BLaER1 treated with 17β-estradiol and CSF1 and Interleukin-3, amounts not matched to agents 10 nM and 100 nM (cell line): ENCODE results near the gene ZBTB40.

Experiments used
- H3K27ac ChIP-seq, 11 experiments: shearing (Covaris generic); formaldehyde crosslinking; 2 replicates each; pipeline ENCODE4 v1.8.1; 2022
- H3K27me3 ChIP-seq, 11 experiments: shearing (Covaris generic); formaldehyde crosslinking; 2 replicates each; pipeline ENCODE4 v1.8.1; 2022
- H3K36me3 ChIP-seq, 11 experiments: shearing (Covaris generic); formaldehyde crosslinking; 2 replicates each; pipeline ENCODE4 v1.8.1; 2022
- H3K4me1 ChIP-seq, 10 experiments: shearing (Covaris generic); formaldehyde crosslinking; 2 replicates each; pipeline ENCODE4 v1.8.1; 2022
- H3K4me2 ChIP-seq, 11 experiments: shearing (Covaris generic); formaldehyde crosslinking; 2 replicates each; pipeline ENCODE4 v1.8.1; 2022
- H3K4me3 ChIP-seq, 10 experiments: shearing (Covaris generic); formaldehyde crosslinking; 2 replicates each; pipeline ENCODE4 v1.8.1; 2022
- H3K9ac ChIP-seq, 11 experiments: shearing (Covaris generic); formaldehyde crosslinking; 2 replicates each; pipeline ENCODE4 v1.8.1; 2022
- H3K9me3 ChIP-seq, 11 experiments: shearing (Covaris generic); formaldehyde crosslinking; replicated peaks in 1 of 11; 2 replicates each; pipeline ENCODE4 v1.8.1; 2022
- H4K20me1 ChIP-seq, 11 experiments: shearing (Covaris generic); formaldehyde crosslinking; 2 replicates each; pipeline ENCODE4 v1.8.1; 2022
- Cebpa-rat ChIP-seq, 11 experiments: shearing (Covaris generic); IDR thresholded peaks; 2 replicates each; pipeline ENCODE4 v1.8.1; 2022

ZBTB40 gene

DNA sequence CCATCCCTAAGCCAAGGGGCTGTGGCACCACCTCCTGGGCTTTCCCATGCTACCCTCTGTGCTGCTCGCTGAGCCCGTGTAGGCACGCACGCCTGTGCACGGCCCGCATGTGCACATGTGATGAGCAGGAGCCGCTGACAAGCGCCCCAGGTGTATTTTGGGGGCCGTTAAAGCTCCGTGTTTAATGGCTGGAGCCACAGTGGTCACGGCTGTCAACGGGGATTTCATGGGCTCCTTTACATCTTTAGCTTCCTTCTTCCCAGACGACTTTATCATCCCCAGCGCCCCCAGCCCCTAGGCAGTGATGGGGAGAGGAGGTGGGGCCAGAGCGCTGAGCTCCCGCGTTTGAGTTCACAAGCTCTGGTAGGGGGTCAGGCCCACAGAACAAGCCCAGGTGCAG lies 99.9 kb downstream of the ZBTB40 start:
- Histone ChIP-seq H3K9ac (no peak overlapping the region), H3K36me3 (no peaks in the 10 kb centered on the region), H4K20me1 (peaks cover 0 to 9% (median 0%) of the 10 kb centered on the region in 11 experiments; a peak in 4 of 22 replicates), H3K27me3 (peaks cover 22 to 26% (median 24%) of the 10 kb centered on the region in 11 experiments), H3K4me1 (no peaks in the 10 kb centered on the region), H3K4me2 (no peak overlapping the region), H3K9me3 (no peaks in the 10 kb centered on the region), H3K27ac (no peak overlapping the region), H3K4me3 (no peak overlapping the region)
- TF ChIP-seq Cebpa-rat (IDR thresholded peaks at IDR 0.05) = no peak

DNA sequence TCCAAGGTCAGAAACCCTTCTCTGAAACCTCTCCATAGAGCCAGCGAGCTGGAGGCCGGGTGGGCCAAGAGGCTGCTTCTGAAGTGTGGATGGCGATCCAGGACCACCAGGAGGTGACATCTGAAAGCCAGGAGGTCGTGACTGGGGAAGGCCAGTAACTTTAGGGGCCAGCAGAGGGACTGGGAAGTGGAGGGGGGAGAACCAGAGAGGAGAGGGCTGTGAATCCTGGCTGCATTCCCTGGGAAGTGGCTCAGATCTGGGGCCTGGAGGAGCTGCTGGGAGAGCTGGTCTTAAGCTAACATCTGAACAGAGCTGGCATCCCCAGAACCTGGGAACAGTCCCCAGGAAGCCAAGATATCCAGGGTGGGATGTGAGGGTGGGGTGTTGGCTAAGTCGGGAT lies 100.4 kb downstream of the ZBTB40 start:
- Histone ChIP-seq H3K4me3 (no peak overlapping the region), H3K4me2 (no peak overlapping the region), H3K9me3 (no peaks in the 10 kb centered on the region), H3K36me3 (no peaks in the 10 kb centered on the region), H3K9ac (no peak overlapping the region), H4K20me1 (peaks cover 0 to 9% (median 0%) of the 10 kb centered on the region in 11 experiments; a peak in 4 of 22 replicates), H3K27ac (no peak overlapping the region), H3K27me3 (peaks cover 18 to 21% (median 20%) of the 10 kb centered on the region in 11 experiments), H3K4me1 (no peaks in the 10 kb centered on the region)
- TF ChIP-seq Cebpa-rat (IDR thresholded peaks at IDR 0.05) = no peak

DNA sequence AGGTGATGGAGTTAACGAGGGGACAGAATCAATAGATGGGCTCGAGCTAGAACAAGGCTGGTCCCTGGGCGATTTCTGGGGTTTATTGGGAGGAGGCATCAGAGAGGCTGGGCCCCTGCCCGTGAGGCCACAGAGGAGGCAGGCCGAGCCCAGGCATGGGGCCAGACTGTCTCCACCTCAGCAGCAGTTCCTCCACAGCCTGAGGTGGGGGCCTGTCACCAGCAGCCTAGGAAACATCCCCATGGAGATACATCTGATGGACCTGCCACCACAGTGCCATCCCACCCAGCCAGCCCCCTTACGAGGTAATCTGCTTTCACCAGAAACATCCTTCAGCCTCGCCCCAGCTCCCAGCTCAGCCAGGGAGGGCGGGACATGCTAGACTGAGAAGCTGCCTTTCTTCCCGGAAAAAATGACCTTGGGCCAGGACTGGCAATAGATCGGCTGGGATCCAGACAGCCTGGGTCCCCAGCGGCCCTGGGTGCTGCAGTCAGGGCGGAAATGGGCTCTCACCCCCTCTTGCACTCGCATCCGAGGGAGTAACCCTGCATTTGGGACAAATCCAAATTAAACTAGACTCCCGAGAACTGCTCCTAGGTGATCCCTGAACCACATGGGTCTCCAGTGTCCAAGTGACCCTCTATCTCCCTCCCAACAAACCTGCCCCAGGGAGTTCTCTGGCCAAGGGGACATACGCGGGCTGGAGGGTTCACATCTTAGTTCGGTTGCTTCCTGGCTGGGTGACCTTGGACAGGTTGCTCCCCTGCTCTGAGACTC lies 101.6 kb downstream of the ZBTB40 start:
- no peak overlapping the region for H3K9ac ChIP-seq
- H3K27me3 ChIP-seq = peaks cover 6 to 9% (median 7%) of the 10 kb centered on the region in 11 experiments
- H3K4me3 ChIP-seq = no peak overlapping the region
- 0 out of 20 replicates have a peak, but pooled peaks cover 0 to 5% (median 0%) of the 10 kb centered on the region in 10 experiments for H3K4me1 ChIP-seq
- no peak overlapping the region for H3K4me2 ChIP-seq
- no peaks in the 10 kb centered on the region for H3K36me3 ChIP-seq
- H3K27ac ChIP-seq = no peak overlapping the region
- TF ChIP-seq Cebpa-rat (IDR thresholded peaks at IDR 0.05) = no peak
- H3K9me3 ChIP-seq = no peaks in the 10 kb centered on the region
- H4K20me1 ChIP-seq = peaks cover 0 to 7% (median 0%) of the 10 kb centered on the region in 11 experiments; a peak in 3 of 22 replicates

DNA sequence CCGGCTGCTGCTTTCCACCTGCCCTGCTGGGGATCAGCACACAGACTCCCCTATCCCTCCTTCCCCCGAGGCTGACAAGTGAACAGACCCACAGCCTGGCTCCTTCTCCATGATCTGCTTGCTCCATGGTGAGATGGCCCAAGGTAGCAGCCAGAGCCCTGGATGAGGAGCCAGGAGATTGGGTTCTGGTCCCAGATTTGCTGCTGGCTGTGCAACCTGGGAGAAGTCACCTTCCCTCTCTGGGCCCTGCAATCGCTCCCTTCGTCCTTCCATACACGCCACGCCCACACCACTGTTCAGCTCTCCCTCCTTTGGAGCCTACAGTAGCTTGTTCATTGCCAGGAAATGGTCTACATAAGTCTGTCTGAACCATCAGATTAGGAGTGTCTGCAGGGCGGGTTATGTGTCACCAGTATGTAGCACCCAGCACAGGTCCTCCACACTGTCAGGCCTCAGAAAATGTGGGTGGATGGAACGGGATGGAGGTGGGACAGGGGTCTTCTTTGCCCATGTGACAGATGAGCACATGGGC lies 102.4 kb downstream of the ZBTB40 start:
- Histone ChIP-seq H3K9me3 (no peaks in the 10 kb centered on the region), H3K9ac (no peak overlapping the region), H3K4me1 (0 out of 20 replicates have a peak, but pooled peaks cover 0 to 5% (median 0%) of the 10 kb centered on the region in 10 experiments), H4K20me1 (peaks cover 0 to 3% (median 0%) of the 10 kb centered on the region in 11 experiments; a peak in 2 of 22 replicates), H3K36me3 (no peaks in the 10 kb centered on the region), H3K27ac (no peak overlapping the region), H3K4me3 (no peak overlapping the region), H3K27me3 (peaks cover 0 to 1% (median 0%) of the 10 kb centered on the region in 11 experiments; a peak in 2 of 22 replicates), H3K4me2 (no peak overlapping the region)
- TF ChIP-seq Cebpa-rat (IDR thresholded peaks at IDR 0.05) = no peak

DNA sequence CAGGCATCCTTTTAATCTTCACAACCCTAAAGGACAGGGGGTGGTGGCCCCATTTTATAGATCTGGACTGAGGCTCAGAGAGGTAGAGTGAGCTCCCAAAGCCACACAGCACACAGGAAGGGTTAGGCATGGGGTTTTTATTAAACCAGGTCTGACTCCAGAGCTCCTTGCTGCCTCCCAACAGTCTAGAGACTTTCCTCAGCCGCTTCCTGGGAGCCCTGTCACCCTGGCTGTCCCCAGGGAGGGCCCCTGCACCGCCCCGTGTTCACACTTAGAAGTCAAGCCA lies 103.7 kb downstream of the ZBTB40 start:
- Histone ChIP-seq H3K27me3 (peaks cover 0 to 6% (median 0%) of the 10 kb centered on the region in 11 experiments; a peak in 1 of 22 replicates), H3K27ac (no peak overlapping the region), H3K4me3 (no peak overlapping the region), H3K36me3 (no peaks in the 10 kb centered on the region), H3K9me3 (no peaks in the 10 kb centered on the region), H3K4me1 (0 out of 20 replicates have a peak, but pooled peaks cover 0 to 5% (median 0%) of the 10 kb centered on the region in 10 experiments), H3K4me2 (no peak overlapping the region), H4K20me1 (peaks cover 0 to 10% (median 0%) of the 10 kb centered on the region in 11 experiments; a peak in 2 of 22 replicates), H3K9ac (no peak overlapping the region)
- TF ChIP-seq Cebpa-rat (IDR thresholded peaks at IDR 0.05) = no peak

DNA sequence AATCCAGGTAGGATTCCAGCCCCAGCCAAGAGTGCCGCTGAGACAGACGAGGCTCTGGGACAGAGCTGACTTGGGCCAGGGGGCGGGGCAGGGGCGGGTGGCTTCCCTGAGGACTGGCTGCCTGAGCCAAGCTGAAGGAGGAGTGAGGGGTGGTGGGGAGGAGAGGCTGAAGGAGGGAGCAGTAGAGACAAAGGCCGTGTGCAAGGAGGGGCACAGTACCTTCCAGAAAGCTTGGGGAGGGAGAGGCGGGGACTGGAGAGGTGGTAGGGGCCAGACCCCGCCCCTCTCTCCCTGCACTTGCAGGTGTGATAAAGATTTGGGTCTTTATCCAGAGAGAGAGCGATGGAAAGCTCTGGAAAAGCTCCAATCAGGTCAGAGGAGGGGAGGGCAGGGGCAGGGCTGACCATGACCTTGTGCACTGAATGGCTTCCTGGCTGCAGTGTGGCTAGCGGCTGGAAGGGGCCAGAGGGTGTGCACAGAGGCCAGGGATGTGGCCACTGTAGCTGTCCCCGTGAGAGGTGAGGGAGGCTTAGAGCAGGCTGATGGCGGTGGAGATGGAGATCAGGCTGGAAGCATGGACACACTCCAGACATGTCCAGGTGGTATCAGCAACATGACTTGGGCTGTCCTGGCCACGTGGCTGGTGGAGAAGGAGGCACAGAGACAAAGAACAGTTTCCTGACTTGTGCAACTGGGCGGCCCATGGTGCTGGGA lies 104.9 kb downstream of the ZBTB40 start:
- H3K27me3 ChIP-seq = peaks cover 0 to 12% (median 3%) of the 10 kb centered on the region in 11 experiments; a peak in 8 of 22 replicates
- H3K4me3 ChIP-seq = no peak overlapping the region
- 0 out of 20 replicates have a peak, but pooled peaks cover 0 to 5% (median 0%) of the 10 kb centered on the region in 10 experiments for H3K4me1 ChIP-seq
- no peak overlapping the region for H3K27ac ChIP-seq
- H4K20me1 ChIP-seq = peaks cover 0 to 10% (median 0%) of the 10 kb centered on the region in 11 experiments; a peak in 1 of 22 replicates
- H3K36me3 ChIP-seq = no peaks in the 10 kb centered on the region
- no peak overlapping the region for H3K9ac ChIP-seq
- no peak overlapping the region for H3K4me2 ChIP-seq
- no peak for TF ChIP-seq Cebpa-rat (IDR thresholded peaks at IDR 0.05)
- no peaks in the 10 kb centered on the region for H3K9me3 ChIP-seq

DNA sequence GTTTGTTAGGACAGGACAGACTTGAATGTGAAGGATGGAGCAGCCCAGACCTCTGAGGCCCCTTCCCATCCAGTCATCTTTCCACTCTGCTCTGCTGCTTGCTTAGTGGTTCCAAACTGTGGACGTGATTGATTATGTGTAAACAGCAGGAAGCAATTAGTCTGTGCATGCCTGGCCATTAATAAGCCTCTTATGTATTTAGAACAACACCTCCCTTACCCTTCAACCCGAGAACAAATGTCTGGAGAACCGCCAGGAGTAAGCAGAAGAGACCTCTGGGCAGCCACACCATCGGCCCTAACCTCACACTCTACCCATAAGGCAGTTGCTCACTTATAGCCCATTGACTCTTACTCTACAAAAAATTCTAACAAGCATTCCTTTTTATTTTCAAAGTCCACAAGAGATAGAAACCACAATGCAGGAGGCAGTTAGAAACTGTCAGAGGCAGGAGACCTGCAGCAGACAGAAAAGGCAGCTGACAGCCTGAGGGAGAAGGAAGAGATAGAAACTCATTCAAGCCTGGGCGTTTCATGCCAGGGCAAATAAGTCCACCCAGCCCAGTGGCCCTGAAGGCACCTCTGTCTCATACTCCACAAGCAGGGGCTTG lies 105.8 kb downstream of the ZBTB40 start:
- H3K9ac ChIP-seq = no peak overlapping the region
- 0 out of 20 replicates have a peak, but pooled peaks cover 0 to 5% (median 0%) of the 10 kb centered on the region in 10 experiments for H3K4me1 ChIP-seq
- H3K4me2 ChIP-seq = no peak overlapping the region
- peaks cover 0 to 17% (median 0%) of the 10 kb centered on the region in 11 experiments; a peak in 2 of 22 replicates for H4K20me1 ChIP-seq
- H3K27me3 ChIP-seq = peaks cover 2 to 20% (median 11%) of the 10 kb centered on the region in 11 experiments; a peak in 16 of 22 replicates
- TF ChIP-seq Cebpa-rat (IDR thresholded peaks at IDR 0.05) = no peak
- no peak overlapping the region for H3K27ac ChIP-seq
- H3K4me3 ChIP-seq = no peak overlapping the region
- no peaks in the 10 kb centered on the region for H3K36me3 ChIP-seq
- H3K9me3 ChIP-seq = no peaks in the 10 kb centered on the region

DNA sequence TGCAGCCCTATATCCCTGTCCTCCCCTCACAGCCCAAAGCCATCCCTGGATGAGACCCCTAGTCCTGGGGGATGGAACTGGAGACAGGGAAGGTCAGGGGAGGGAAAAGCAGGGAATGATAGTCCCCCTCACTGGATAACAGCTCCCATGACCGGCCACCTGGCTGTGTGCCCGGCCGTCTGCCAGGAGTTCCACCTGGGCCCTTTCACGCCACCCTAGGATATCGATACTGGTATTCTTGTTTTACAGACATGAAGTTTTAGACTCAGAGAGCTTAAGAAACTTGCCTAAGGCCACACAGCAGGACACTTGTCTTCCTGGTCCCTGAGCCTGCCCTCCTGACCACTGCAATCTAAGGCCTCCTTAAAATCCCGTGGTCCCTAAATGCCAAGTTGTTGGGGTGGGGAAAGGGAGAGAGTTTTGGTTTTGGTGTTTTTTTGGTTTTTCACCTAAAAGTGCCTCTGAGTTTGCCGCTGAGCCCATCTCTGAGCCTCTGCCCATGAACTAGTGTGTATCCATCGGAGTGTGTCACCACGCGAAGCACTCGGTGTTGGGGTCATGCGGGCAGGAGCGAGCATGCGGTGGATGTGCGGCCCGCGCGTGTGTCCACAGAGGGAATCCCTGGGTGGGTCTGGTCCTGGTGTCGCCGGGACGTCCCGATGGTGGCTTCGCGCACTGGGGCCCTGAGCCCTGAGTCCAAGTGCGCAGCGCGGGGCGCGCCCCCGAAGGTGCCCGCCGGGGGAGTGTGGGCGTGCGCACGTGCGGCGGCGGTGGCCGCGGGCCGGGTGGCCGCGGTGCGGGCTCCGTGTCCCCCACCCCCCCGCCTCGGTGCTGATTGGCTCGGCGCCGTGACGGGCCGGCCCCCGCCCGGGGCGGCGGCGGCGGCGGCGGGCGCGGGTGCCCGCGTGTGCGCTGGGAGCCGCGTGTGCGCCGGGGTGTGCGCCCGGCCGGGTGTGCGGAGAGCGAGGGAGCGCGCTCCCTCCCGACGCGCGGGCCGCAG lies 111.2 kb downstream of the ZBTB40 start, which contains the start of gene EPHA8:
TSS of gene EPHA8 (plus strand) at position 906 of the 1,000 bp plus-strand sequence. CDS start 147 bp downstream, outside the sequence.
- no peak for TF ChIP-seq Cebpa-rat (IDR thresholded peaks at IDR 0.05)
- H4K20me1 ChIP-seq = peaks cover 0 to 18% (median 0%) of the 10 kb centered on the region in 11 experiments; a peak in 3 of 22 replicates
- H3K36me3 ChIP-seq = no peaks in the 10 kb centered on the region
- H3K4me3 ChIP-seq = no peak within 1 kb of the TSS
- no peaks in the 10 kb centered on the region for H3K4me1 ChIP-seq
- H3K9ac ChIP-seq = no peak within 1 kb of the TSS
- no peak within 1 kb of the TSS for H3K4me2 ChIP-seq
- H3K27me3 ChIP-seq = peaks cover 24 to 41% (median 31%) of the 10 kb centered on the region in 11 experiments; a peak in 20 of 22 replicates
- no peak within 1 kb of the TSS for H3K27ac ChIP-seq
- no peaks in the 10 kb centered on the region for H3K9me3 ChIP-seq
